ENCODE data around the gene ST3GAL6.

Gene ST3GAL6

GRCh38 chr3:98797905-98798304 is 34.8 kb downstream of the ST3GAL6 start:
- Histone ChIP-seq H3K4ac (ENCODE audit: low read length) (no peak overlapping the region), H3K14ac (ENCODE audit: low read length) (no peak overlapping the region), H2BK12ac (ENCODE audit: low read length) (no peak overlapping the region), H3K23ac (ENCODE audit: low read depth, low read length, poor library complexity) (no peak overlapping the region), H2AK5ac (ENCODE audit: low read depth, low read length) (no peak overlapping the region), H3K9me3 (replicated peaks in 1 of 2; ENCODE audit: control insufficient read depth in 2 of 2, insufficient read depth in 1 of 2, low read depth in 1 of 2, low read length in 2 of 2) (no peaks in the 10 kb centered on the region), H3K4me3 (ENCODE audit: low read length in 2 of 2) (no peak overlapping the region), H3K18ac (ENCODE audit: low read length) (no peak overlapping the region), H2BK120ac (ENCODE audit: low read depth, low read length) (no peak overlapping the region), H2BK15ac (ENCODE audit: low read length) (no peak overlapping the region), H4K91ac (ENCODE audit: low read depth, low read length, poor library complexity) (no peak overlapping the region), H3K4me2 (ENCODE audit: insufficient read depth, low read length, poor library complexity, severe bottlenecking) (no peak overlapping the region), H3K36me3 (replicated peaks in 1 of 2; ENCODE audit: control insufficient read depth in 2 of 2, insufficient read depth in 2 of 2, low read length in 2 of 2) (peaks cover 19 to 79% of the 10 kb centered on the region in 2 donors), H4K8ac (ENCODE audit: low read depth, low read length) (no peak overlapping the region), H3K27me3 (ENCODE audit: control insufficient read depth in 3 of 3, insufficient read depth in 3 of 3, low read depth in 1 of 3, low read length in 3 of 3) (no peaks in the 10 kb centered on the region), H3K79me1 (ENCODE audit: low read depth, low read length) (no peaks in the 10 kb centered on the region), H2BK5ac (ENCODE audit: low read length) (no peak overlapping the region), H3K9ac (ENCODE audit: low read depth, low read length, poor library complexity) (no peak overlapping the region), H3K27ac (replicated peaks; ENCODE audit: low read length) (no peak overlapping the region), H2AFZ (ENCODE audit: low read length) (no peak overlapping the region), H3K4me1 (ENCODE audit: control insufficient read depth in 2 of 2, insufficient read depth in 1 of 2, low read depth in 1 of 2, low read length in 2 of 2) (no peaks in the 10 kb centered on the region)
- no peak for DNase-seq (ENCODE audit: low spot score)
- WGBS, 2 donors (ENCODE audit: extremely low coverage in 2 of 2, insufficient read length in 2 of 2, insufficient replicate concordance in 1 of 2) = no CpG with 5 or more reads among the region's 4 CpGs

- no peak overlapping the region for H3K4me3 ChIP-seq (ENCODE audit: low read length in 2 of 2)
Measured at GRCh38 chr3:98798820-98799219, 35.7 kb downstream of the ST3GAL6 start.

GRCh38 chr3:98799479-98799878 is 36.3 kb downstream of the ST3GAL6 start:
- H3K4me2 ChIP-seq (ENCODE audit: insufficient read depth, low read length, poor library complexity, severe bottlenecking) = no peak overlapping the region
- no peak overlapping the region for H3K9ac ChIP-seq (ENCODE audit: low read depth, low read length, poor library complexity)
- H3K4me3 ChIP-seq (ENCODE audit: low read length in 2 of 2) = no peak overlapping the region
- no peak overlapping the region for H3K18ac ChIP-seq (ENCODE audit: low read length)
- H3K4me1 ChIP-seq (ENCODE audit: control insufficient read depth in 2 of 2, insufficient read depth in 1 of 2, low read depth in 1 of 2, low read length in 2 of 2) = no peaks in the 10 kb centered on the region
- H3K9me3 ChIP-seq (replicated peaks in 1 of 2; ENCODE audit: control insufficient read depth in 2 of 2, insufficient read depth in 1 of 2, low read depth in 1 of 2, low read length in 2 of 2) = no peaks in the 10 kb centered on the region
- H2AK5ac ChIP-seq (ENCODE audit: low read depth, low read length) = no peak overlapping the region
- peaks cover 19 to 74% of the 10 kb centered on the region in 2 donors for H3K36me3 ChIP-seq (replicated peaks in 1 of 2; ENCODE audit: control insufficient read depth in 2 of 2, insufficient read depth in 2 of 2, low read length in 2 of 2)
- H3K4ac ChIP-seq (ENCODE audit: low read length) = no peak overlapping the region
- no peak overlapping the region for H4K91ac ChIP-seq (ENCODE audit: low read depth, low read length, poor library complexity)
- no peak overlapping the region for H3K14ac ChIP-seq (ENCODE audit: low read length)
- no peak for DNase-seq (ENCODE audit: low spot score)
- no peak overlapping the region for H2BK12ac ChIP-seq (ENCODE audit: low read length)
- no peaks in the 10 kb centered on the region for H3K79me1 ChIP-seq (ENCODE audit: low read depth, low read length)
- H3K23ac ChIP-seq (ENCODE audit: low read depth, low read length, poor library complexity) = no peak overlapping the region
- no CpG with 5 or more reads among the region's 3 CpGs for WGBS, 2 donors (ENCODE audit: extremely low coverage in 2 of 2, insufficient read length in 2 of 2, insufficient replicate concordance in 1 of 2)
- H3K27ac ChIP-seq (replicated peaks; ENCODE audit: low read length) = no peak overlapping the region
- no peaks in the 10 kb centered on the region for H3K27me3 ChIP-seq (ENCODE audit: control insufficient read depth in 3 of 3, insufficient read depth in 3 of 3, low read depth in 1 of 3, low read length in 3 of 3)
- no peak overlapping the region for H2BK15ac ChIP-seq (ENCODE audit: low read length)
- H2BK120ac ChIP-seq (ENCODE audit: low read depth, low read length) = no peak overlapping the region
- no peak overlapping the region for H2AFZ ChIP-seq (ENCODE audit: low read length)
- H4K8ac ChIP-seq (ENCODE audit: low read depth, low read length) = no peak overlapping the region
- H2BK5ac ChIP-seq (ENCODE audit: low read length) = no peak overlapping the region

More at GRCh38 chr3:98798820-98799219, 35.7 kb downstream of the ST3GAL6 start:
- Histone ChIP-seq H3K27ac (replicated peaks; ENCODE audit: low read length) (no peak overlapping the region), H2BK15ac (ENCODE audit: low read length) (no peak overlapping the region), H3K23ac (ENCODE audit: low read depth, low read length, poor library complexity) (no peak overlapping the region), H4K8ac (ENCODE audit: low read depth, low read length) (no peak overlapping the region), H3K4me2 (ENCODE audit: insufficient read depth, low read length, poor library complexity, severe bottlenecking) (no peak overlapping the region), H3K18ac (ENCODE audit: low read length) (no peak overlapping the region), H3K14ac (ENCODE audit: low read length) (no peak overlapping the region), H2AFZ (ENCODE audit: low read length) (no peak overlapping the region), H4K91ac (ENCODE audit: low read depth, low read length, poor library complexity) (no peak overlapping the region), H2AK5ac (ENCODE audit: low read depth, low read length) (no peak overlapping the region), H3K36me3 (replicated peaks in 1 of 2; ENCODE audit: control insufficient read depth in 2 of 2, insufficient read depth in 2 of 2, low read length in 2 of 2) (peaks cover 19 to 79% of the 10 kb centered on the region in 2 donors), H3K4me1 (ENCODE audit: control insufficient read depth in 2 of 2, insufficient read depth in 1 of 2, low read depth in 1 of 2, low read length in 2 of 2) (no peaks in the 10 kb centered on the region), H3K27me3 (ENCODE audit: control insufficient read depth in 3 of 3, insufficient read depth in 3 of 3, low read depth in 1 of 3, low read length in 3 of 3) (no peaks in the 10 kb centered on the region), H2BK120ac (ENCODE audit: low read depth, low read length) (no peak overlapping the region), H2BK12ac (ENCODE audit: low read length) (no peak overlapping the region), H2BK5ac (ENCODE audit: low read length) (no peak overlapping the region), H3K9ac (ENCODE audit: low read depth, low read length, poor library complexity) (no peak overlapping the region), H3K4ac (ENCODE audit: low read length) (no peak overlapping the region), H3K79me1 (ENCODE audit: low read depth, low read length) (no peaks in the 10 kb centered on the region), H3K9me3 (replicated peaks in 1 of 2; ENCODE audit: control insufficient read depth in 2 of 2, insufficient read depth in 1 of 2, low read depth in 1 of 2, low read length in 2 of 2) (no peaks in the 10 kb centered on the region)
- WGBS, 2 donors (ENCODE audit: extremely low coverage in 2 of 2, insufficient read length in 2 of 2, insufficient replicate concordance in 1 of 2) = no CpG with 5 or more reads among the region's 4 CpGs
- no peak for DNase-seq (ENCODE audit: low spot score)

- H3K79me1 ChIP-seq (ENCODE audit: low read depth, low read length) = no peaks in the 10 kb centered on the region
- no peak overlapping the region for H2AK5ac ChIP-seq (ENCODE audit: low read depth, low read length)
- no peak for DNase-seq (ENCODE audit: low spot score)
- WGBS, 2 donors (ENCODE audit: extremely low coverage in 2 of 2, insufficient read length in 2 of 2, insufficient replicate concordance in 1 of 2) = no CpG with 5 or more reads among the region's 3 CpGs
- no peak overlapping the region for H4K8ac ChIP-seq (ENCODE audit: low read depth, low read length)
- no peak overlapping the region for H4K91ac ChIP-seq (ENCODE audit: low read depth, low read length, poor library complexity)
- no peak overlapping the region for H2BK12ac ChIP-seq (ENCODE audit: low read length)
- no peaks in the 10 kb centered on the region for H3K27me3 ChIP-seq (ENCODE audit: control insufficient read depth in 3 of 3, insufficient read depth in 3 of 3, low read depth in 1 of 3, low read length in 3 of 3)
- H3K23ac ChIP-seq (ENCODE audit: low read depth, low read length, poor library complexity) = no peak overlapping the region
- H2BK15ac ChIP-seq (ENCODE audit: low read length) = no peak overlapping the region
- peaks cover 21 to 73% of the 10 kb centered on the region in 2 donors for H3K36me3 ChIP-seq (replicated peaks in 1 of 2; ENCODE audit: control insufficient read depth in 2 of 2, insufficient read depth in 2 of 2, low read length in 2 of 2)
- no peak overlapping the region for H3K4ac ChIP-seq (ENCODE audit: low read length)
- H2BK120ac ChIP-seq (ENCODE audit: low read depth, low read length) = no peak overlapping the region
- no peak overlapping the region for H3K14ac ChIP-seq (ENCODE audit: low read length)
- no peak overlapping the region for H3K4me2 ChIP-seq (ENCODE audit: insufficient read depth, low read length, poor library complexity, severe bottlenecking)
- H3K27ac ChIP-seq (replicated peaks; ENCODE audit: low read length) = no peak overlapping the region
- H3K18ac ChIP-seq (ENCODE audit: low read length) = no peak overlapping the region
- H3K9ac ChIP-seq (ENCODE audit: low read depth, low read length, poor library complexity) = no peak overlapping the region
- no peaks in the 10 kb centered on the region for H3K4me1 ChIP-seq (ENCODE audit: control insufficient read depth in 2 of 2, insufficient read depth in 1 of 2, low read depth in 1 of 2, low read length in 2 of 2)
- H3K4me3 ChIP-seq (ENCODE audit: low read length in 2 of 2) = no peak overlapping the region
- no peak overlapping the region for H2AFZ ChIP-seq (ENCODE audit: low read length)
- H3K9me3 ChIP-seq (replicated peaks in 1 of 2; ENCODE audit: control insufficient read depth in 2 of 2, insufficient read depth in 1 of 2, low read depth in 1 of 2, low read length in 2 of 2) = peaks cover 0 to 8% of the 10 kb centered on the region in 2 donors
- H2BK5ac ChIP-seq (ENCODE audit: low read length) = no peak overlapping the region
Measured at GRCh38 chr3:98800401-98800800, 37.3 kb downstream of the ST3GAL6 start.

Data from neuronal stem cell (in vitro differentiated cells).